SHP77 (cell line): ENCODE results near the gene ENAH.

Experiments
- DNase-seq, 2 experiments: peaks; one replicate each; lab custom pipeline; 2025; lab: John Stamatoyannopoulos, UW

ENAH gene

DNA sequence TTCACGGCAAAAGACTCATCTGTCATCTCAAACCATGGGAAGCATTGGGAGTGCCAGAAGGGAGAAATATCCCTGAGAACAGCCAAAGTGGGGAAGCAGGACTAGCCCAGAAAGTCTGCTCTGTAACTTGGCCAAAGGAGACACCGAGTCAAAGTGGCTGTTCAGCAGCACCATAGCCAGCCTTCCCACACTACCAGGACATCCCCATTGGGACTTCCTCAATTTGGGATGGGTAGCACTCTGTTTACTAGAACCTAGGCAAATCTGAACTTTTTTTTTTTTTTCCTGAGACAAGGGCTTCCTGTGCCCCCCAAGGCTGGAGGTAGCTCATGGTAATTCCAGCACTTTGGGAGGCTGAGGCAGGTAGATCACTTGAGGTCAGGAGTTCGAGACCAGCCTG, 93.0 kb downstream of the ENAH start:
- no peak for DNase-seq

DNA sequence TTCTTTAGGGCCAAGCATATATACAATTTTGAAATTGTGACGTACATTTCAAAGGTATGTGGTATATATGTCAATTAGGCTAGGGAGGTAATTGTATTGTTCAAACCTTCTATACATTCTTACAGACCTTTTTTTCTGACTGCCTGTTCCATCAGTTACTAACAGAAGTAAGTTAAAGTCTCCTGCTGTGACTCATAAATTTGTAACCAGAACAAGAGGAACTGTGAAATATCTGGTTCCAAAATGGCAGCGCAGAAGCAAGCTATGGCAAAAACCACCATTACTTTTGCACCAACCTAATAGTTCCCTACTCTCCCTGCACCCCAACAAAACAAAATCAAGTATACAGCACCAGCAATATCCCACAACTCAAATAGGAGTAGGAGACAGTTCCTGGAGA, 93.6 kb downstream of the ENAH start:
- DNase-seq, result no peak

DNA sequence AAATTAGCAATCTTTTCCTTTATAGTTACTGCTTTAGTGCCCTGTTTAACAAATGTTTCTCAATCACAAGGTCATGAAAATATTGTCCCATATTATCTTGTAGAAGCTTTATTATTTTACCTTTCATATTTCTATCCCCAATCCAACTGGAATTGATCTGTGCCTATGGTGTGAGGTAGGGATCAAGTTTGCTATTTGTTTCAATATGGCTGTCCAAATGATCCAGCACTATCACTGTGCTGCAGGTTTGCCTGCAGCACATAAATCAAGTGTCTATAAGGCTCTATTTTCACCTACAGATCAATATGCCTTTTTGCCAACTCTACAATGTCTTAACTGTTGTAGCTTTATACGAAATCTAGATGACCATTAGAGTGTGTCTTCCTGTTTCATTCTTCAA, 96.2 kb downstream of the ENAH start:
- no peak for DNase-seq

DNA sequence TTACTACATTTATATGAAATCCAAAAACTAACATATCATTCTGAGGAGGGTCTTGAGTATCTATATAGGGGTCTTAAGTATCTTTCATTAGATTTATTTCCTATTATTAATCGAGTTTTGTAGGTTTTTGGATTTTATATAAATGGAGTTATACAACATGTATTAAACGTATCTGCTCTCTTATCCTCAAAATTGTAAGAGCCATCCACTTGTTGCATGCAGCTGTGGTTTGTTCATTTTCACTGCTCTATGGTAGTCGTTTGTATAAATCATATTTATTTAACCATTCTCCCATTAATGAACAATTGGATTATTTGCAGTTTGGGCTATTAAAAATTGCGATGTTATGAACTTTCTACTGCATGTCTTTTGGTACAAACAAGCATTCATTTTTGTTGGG, 97.1 kb downstream of the ENAH start:
- no peak for DNase-seq

DNA sequence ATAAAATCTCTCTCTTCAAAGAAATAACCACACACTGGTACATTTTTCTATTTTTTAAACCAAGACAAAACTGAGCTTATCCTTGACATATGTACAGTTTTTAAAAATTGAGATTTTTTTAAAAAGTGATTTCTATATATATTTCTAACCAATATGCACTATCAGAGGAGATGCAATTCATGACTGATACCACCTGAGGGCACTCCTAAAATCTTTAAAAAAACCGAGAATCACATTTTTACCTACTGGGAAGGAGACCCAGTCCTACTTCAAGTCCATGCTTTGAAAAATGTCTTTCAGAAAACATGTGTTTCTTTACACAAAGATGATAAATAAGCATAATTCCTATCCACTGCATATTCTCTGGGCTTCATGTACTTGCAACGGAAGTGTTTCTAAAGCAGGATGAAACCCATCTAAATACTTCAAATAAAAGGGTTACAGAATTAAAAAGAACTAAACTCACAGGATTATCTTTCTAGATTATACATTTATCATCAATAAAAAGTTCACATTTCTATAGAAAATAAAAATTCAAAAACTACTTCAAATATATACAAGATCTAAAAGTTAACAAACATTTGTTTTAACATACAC, 98.6 kb downstream of the ENAH start:
- DNase-seq, result peak in 1 of 2 experiments; percentile 3

DNA sequence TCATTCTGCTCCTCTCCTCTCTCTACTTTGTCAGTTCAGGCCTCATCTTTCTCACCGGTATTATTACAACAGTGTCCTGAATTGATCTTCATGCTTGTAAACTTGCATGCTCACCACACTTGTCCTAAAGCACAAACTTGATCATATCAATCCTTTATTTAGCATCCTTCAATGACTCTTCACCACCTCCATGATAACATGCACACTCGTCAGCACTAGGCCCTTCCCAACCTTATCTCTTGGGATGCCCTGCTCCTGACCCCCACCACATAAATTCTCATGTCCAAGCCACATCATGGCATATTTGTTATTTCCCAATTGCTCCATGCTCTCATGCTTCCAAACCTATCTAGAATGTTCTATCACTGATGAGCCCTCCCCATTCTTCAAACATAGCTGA, 103.1 kb downstream of the ENAH start:
- DNase-seq, result no peak

DNA sequence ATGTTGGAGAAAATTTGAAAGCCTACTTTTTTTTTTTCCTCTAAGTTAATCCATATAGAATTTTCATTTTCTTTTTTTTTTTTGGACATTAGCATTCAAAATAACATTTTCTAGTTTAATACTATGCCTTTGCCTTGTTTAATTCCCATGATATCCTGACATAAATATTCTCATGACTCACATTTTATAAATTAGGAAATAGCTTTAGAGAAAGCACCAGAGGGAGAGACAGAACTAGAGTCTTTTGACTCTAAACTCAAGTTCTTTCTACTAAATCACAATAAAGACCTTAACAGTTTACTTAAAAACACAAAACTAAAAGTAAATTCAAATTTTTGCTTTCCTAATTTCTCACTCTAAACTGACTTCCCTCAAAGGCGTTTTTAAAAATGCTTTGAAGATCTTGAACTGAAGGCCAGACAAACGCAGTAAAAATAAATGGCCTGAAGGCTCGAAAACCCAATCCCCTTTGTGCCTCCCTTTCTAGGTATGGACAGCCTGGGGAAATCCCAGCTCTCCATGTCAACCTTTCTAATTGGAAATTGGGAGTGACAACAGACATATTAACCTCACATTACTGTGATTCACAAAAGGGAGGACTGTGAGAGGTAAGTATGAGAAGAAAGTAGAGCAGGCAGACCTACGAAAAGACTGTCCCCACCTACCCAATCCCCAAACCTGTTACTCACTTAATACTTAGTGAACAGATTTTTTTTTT, 104.6 kb downstream of the ENAH start:
- no peak for DNase-seq

DNA sequence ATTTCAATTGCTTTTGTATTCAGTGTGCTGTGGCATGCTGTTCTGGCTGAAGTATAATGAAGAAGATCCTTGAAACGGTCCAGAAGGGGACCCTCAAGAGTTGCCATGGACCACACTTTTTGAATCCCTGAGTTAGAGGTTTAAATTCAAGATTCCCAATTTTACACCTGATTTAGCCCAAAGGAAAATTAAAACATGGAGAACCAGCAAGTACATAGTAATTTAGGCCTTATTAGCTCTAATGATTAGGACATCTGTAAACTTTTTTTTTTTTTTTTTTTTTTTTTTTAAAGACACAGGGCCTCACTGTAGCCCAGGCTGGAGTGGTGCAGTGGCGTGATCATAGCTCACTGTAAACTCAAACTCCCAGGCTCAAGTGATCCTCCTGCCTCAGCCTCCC, 107.3 kb downstream of the ENAH start:
- no peak for DNase-seq

DNA sequence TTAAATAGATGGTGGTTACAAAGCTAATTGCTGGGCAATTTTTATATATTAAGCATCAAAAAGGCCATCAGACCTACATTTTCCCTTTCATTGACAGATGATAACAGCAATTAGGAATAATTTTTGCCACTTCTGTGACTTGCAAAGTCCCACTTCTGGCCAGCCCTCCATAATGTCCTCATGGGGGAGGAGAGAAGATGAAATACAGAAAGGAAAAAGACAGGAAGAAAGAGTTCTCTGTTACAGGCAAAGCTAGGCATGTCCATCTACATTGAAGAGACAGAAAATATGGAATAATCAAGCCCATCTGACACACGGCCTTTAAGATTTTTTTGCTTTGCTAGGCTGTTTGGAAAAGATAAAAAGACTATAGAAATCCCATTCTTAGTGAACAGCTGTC, 108.0 kb downstream of the ENAH start:
- DNase-seq, result no peak

DNA sequence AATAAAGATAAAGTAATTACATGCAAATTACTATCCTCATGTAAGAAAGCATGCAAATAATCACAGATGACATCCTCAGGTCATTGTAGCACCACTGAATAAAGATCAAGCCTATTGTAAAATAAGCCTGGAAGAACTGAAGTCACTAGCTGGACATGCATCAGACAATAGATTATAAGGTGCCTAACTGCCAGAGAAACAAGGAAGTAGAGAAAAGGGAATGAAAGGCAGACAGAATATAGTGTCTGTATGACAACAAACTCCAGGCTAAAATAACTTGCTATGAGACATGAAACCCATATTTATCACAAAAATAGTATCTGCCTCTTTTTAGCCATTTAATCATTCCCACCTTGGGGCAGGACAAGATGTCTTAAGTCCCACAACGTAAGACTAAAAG, 108.7 kb downstream of the ENAH start:
- DNase-seq, result no peak

DNA sequence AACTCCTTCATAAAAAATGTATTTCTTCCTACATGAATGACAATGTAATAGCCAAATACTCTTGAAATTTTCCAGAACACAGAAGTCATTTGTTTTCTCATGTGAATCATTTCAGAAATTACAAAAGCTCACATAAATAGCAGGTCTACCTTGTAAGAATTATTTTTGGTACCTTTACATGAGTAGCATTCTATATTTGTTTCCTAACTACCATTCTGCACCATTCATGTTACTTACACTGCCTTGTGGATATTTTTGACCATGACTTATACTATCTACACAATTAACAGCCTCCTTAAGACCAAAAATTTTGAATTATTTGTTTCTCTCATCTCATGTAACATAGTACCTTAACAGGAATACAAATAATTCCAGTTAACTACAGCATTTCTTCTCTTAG, 109.6 kb downstream of the ENAH start:
- no peak for DNase-seq

DNA sequence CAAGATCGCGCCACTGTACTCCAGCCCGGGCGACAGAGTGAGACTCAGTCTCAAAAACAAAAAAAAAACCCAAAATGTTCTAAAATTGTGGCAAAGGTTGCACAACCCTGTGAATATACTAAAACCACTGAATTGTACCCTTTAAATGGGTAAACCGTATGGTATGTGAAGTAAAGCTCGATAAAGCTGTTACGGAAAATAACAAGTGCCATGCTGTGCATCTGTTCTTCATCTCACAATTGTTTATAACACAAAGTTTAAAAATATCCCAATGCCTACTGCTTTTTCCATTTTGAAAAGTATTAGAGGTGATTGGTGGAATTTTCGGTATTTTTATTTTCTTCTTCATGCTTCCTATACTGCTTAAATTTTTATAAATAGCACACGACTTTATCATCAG, 111.5 kb downstream of the ENAH start:
- no peak for DNase-seq

DNA sequence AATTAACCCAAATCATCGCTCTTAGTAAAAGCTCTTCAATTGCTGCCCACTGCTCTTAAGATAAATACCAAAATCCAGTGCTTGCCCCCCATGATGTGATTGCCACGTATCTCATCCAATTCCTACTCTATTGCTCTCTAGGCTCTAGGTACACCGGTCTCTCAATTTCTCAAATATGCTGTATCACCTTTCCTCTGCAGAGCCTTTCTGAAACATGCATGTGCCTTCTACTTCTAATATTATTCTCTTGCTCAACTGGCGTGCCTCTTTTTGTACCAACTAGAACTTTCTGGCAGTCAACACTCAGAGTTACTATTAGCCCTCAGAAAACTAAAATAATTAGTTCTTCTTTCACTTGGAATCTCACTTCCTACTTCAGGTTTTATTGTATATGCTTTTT, 113.3 kb downstream of the ENAH start:
- DNase-seq, result no peak

DNA sequence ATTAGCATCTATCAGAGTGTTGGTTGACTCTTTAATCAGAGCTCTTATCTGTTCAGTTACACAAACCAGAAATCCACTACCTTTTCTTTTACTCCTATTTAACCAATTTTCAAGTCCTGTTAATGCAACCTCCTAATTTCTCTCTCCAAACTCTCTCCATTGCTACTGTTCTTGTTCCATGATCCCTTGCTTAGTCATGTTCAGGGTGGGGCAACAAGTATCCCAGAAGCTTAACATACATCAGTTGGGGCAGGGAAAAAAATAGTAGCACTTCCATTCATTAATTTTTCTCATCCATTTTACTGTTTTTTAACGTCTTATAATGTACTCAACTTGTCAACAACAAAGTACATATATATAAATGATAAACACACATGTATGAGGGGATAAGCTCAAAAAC, 113.9 kb downstream of the ENAH start:
- DNase-seq, result no peak

DNA sequence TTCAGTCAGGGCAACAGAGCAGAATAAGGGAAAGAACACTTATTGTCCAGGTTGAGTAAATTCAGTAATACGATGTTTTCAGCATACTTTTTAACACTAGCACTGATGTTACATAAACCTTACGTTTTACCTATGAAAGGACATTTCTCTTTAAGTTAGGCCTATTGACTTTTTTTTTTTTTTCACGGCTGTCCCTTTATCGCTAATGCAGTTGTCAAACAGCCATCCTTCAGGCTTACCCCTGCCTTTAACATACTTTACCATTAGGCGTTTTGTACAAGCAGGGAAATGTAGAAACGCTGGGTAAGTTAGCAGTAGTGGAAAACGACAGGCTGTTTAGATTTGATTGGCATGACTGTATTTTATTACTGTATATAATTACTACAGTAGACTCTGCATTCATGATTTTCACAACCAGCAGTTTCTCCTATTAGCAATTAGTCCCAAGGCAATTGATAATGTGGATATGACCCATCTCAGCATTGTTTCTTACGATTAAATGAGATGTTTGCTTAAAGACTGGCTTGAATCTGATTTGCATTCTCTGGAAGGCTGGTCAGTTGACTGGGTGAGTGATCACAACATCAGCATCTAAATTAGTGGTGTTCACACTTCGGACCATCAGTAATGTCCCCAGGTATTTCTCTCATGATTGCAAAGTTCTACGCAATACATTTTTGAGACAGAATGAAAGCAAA, 115.2 kb downstream of the ENAH start:
- DNase-seq, result no peak

DNA sequence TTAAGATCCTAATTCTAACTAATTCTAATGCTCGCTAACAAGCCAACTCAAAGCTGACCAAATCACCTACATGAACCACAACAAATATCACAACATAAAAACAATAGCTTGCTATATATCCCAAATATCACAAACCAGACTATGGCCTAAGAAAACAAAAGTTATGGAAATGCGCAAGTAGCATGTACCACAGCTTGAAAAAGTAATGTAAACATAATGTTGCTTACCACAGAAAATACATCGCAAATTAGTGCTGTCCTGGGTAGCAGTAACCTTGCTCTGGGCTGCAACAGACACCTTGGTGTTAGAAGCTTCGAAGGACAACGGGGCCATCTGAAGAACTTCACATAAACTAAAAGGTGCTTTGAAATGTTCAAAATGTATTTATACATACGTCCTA, 117.6 kb downstream of the ENAH start:
- no peak for DNase-seq

DNA sequence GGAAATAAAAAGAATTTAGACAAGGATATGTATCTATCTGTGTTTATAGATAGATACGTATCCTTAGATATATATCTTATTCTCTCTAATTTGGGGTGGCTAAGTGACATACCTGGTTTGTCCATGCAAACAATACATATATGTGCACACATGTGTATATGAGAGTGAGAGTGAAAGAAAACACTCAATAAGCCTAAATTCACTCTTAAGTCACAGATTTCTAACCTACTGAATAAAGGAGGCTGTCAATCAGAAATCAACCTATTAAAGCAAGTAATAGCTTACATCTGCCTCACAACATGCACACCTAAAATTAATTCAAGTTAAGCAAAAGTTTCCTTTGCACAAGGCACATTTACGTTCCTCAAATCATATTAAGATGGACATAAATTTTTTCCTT, 118.2 kb downstream of the ENAH start:
- no peak for DNase-seq

DNA sequence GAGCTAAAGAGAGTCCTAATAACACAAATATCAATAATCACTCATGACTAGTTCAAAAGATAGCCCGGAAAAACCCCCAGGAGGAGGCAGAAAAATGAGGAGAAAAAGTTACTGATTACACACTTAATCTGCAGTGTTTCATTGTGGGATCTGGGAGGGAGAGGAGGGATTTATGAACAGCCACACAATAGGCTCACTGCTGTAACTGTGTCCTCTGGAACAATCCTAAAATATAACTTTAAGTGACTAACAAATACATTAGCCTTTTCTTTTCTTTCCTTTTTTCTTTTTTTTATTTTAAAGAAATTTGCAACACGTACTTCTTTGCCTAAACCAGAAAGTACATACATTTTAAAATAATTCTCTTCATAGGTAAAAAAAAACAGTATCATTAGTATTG, 118.8 kb downstream of the ENAH start:
- DNase-seq, result no peak

DNA sequence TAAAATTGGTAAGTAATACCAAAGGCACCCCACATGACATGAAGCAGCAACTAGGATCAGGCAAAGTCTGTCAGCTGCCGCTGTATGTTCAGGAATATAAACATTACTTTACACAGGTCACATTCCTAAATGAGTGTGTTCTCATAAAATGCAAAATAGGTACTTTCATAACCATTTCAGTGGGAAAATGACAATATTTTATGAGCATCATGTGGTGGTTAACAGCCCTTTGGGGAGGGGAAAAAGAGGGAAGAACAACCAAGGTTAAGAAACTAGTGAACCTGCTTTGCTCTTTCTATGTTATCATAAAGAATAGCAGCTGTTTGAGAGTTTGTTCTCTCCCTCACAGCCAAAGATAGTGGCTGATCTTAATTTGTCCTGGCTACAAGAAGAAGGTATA, 119.7 kb downstream of the ENAH start:
- DNase-seq, result no peak

DNA sequence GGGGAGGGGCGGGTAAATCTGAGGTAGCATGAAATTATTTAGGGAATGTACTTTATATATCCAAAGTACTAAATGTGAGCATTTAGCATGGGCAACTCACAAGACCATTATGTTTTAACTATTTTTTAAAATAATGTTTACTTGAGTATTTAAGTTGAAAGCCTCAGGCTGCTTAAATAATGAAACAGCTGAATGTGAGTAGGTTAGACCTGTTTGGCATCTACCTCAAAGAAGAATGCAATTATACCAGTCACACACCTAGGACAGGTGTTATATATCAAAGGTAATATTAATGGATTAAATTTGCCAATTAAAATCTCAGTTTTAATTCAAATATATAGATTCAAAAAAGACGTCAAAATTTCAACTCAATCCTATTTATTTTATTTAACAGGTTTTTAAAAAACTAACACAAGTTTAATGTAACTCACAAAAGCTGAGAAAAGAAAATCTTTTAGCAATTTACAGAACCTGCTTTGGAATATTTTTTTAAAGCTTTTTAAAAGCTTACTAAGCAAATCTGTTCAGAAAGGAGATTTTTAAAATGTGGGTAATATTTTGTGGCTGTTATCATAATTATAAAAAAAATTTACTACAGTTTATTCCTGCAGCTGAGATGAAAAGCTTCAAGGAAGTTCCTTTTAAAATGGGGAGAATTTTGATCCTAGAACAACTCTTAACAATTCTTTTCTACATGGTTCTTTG, 120.5 kb downstream of the ENAH start:
- DNase-seq, result no peak

DNA sequence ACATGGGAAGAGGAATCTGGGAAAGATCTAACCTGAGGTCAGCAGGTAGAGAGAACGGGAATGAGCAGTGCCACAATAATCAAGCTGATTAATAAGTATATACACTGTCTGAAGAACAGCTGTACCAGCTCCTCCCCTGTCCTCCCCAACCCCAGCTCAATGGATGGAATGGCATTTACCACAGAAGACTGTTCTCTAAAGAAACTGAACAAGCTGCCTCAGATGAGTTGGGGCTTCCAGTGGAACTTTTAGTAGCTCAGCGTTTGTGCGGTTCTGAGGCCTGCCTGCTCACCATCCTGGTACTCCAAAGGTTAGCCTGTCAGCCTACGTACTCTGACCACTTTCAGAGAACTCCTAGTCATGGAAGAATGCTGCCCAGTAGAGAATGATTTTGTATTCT, 123.2 kb downstream of the ENAH start:
- DNase-seq, result no peak

DNA sequence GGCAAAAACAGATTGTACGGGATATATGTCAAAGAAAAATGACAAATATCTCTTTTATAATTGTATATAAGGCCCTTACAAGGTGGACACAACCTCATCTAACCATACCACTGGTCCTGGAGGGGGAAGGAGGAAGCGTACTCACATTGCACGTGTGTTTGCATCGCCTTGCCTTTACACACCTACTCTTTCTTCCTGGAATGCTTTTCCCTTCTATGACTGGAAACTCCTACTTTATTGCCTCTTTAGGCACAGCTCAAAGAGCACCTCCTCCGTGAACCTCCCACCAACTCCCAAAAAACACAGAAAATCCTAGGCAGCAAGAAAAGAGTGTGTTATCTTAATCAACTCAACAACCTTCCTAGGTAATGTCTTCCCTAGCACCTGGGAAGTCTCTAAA, 125.3 kb downstream of the ENAH start:
- DNase-seq, result no peak

DNA sequence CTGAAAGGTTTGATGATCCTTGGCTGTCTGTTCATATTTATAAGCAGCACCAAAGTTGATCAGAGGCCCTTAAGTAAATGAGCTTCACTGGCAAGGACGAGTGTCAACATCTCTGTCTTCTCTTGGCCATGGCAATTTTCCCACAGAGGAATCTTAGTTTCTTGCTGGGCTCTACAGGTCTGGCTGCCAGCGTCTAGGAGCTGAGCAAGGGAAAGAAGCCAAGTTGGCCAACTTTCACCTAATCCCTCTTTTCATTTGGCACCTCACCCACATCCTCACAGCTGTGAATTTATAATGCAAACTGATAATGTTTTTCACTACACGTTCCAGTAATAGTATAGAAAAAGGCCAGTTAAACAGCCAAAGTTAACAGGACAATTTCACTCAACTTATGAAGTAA, 126.0 kb downstream of the ENAH start:
- no peak for DNase-seq
